CD4-positive, alpha-beta memory T cell (primary cell): Measurements from ENCODE around the gene GPR15LG. TPM values are rescaled to one million over a fixed set of nuclear protein-coding genes. Genes with fewer than 3 reads are reported as not detected.
"Not testable (repeated sequence)": the region's sequence is repeated elsewhere in the genome, so short reads cannot be mapped to it uniquely, and the experiment has no call there.

ENCODE experiments used
- CTCF ChIA-PET: fragments of 350-600 bp; sonication (Branson Sonifier 250); formaldehyde crosslinking; loops from one replicate; lab custom pipeline; 2021; ENCODE audit warnings: inconsistent platforms; ENCODE audit not compliant: partially characterized antibody; lab: Charles Lee
- POLR2A ChIA-PET: fragments of 350-600 bp; sonication (Branson Sonifier 250); formaldehyde crosslinking; loops from one replicate; lab custom pipeline; 2021; ENCODE audit not compliant: partially characterized antibody; lab: Charles Lee
- DNase-seq, 5 donors: peaks; one replicate each; pipeline versions ENCODE4 v3.0.0 to v3.0.0-alpha.2; 2020 to 2022; ENCODE audit warnings: mixed read lengths in 1 of 5
- H3K27ac ChIP-seq: one replicate; pipeline ENCODE4 v1.7.0; 2013; ENCODE audit warnings: low read depth, low read length
- H3K27me3 ChIP-seq: 2 replicates; pipeline ENCODE4 v1.7.0; 2013; ENCODE audit warnings: mild to moderate bottlenecking, low read length, moderate library complexity; ENCODE audit not compliant: insufficient read depth
- H3K36me3 ChIP-seq: 2 replicates; pipeline ENCODE4 v1.7.0; 2013; ENCODE audit warnings: mild to moderate bottlenecking, low read length, moderate library complexity; ENCODE audit not compliant: insufficient read depth
- H3K4me1 ChIP-seq: 2 replicates; pipeline ENCODE4 v1.7.0; 2013; ENCODE audit warnings: mild to moderate bottlenecking, low read length, moderate library complexity; ENCODE audit not compliant: insufficient read depth
- H3K4me3 ChIP-seq, 2 donors: one replicate each; pipeline ENCODE4 v1.7.0; 2013; ENCODE audit warnings: low read length in 2 of 2, mild to moderate bottlenecking in 1 of 2
- H3K9me3 ChIP-seq, 2 donors: one replicate each; pipeline ENCODE4 v1.7.0; 2013; ENCODE audit warnings: low read length in 2 of 2, control low read depth in 1 of 2; ENCODE audit not compliant: control insufficient read depth in 1 of 2
- H3K27ac Mint-ChIP-seq, 7 donors: one replicate each; pipeline ENCODE4 v1.8.0; 2020 to 2021; ENCODE audit warnings: mixed read lengths in 7 of 7, mild to moderate bottlenecking in 6 of 7, inconsistent platforms in 3 of 7, moderate library complexity in 3 of 7
- H3K27me3 Mint-ChIP-seq, 2 donors: one replicate each; pipeline ENCODE4 v1.8.0; 2020 to 2021; ENCODE audit warnings: mixed read lengths in 2 of 2
- H3K36me3 Mint-ChIP-seq, 2 donors: one replicate each; pipeline ENCODE4 v1.8.0; 2020 to 2021; ENCODE audit warnings: mixed read lengths in 2 of 2, inconsistent platforms in 1 of 2, mild to moderate bottlenecking in 1 of 2
- H3K4me1 Mint-ChIP-seq, 4 donors: one replicate each; pipeline ENCODE4 v1.8.0; 2020 to 2021; ENCODE audit warnings: mixed read lengths in 4 of 4, mild to moderate bottlenecking in 1 of 4
- H3K4me3 Mint-ChIP-seq, 8 donors: one replicate each; pipeline ENCODE4 v1.8.0; 2020 to 2021; ENCODE audit warnings: mixed read lengths in 8 of 8, mild to moderate bottlenecking in 7 of 8, moderate library complexity in 6 of 8, inconsistent platforms in 3 of 8
- H3K9me3 Mint-ChIP-seq, 8 donors: one replicate each; pipeline ENCODE4 v1.8.0; 2020 to 2021; ENCODE audit warnings: mixed read lengths in 8 of 8, mild to moderate bottlenecking in 5 of 8, inconsistent platforms in 3 of 8, moderate library complexity in 1 of 8
- intact Hi-C: fragments of 100-400 bp; cut with micrococcal nuclease; formaldehyde crosslinking; loops from one replicate; pipeline ENCODE4 v1.15.1; 2023
- polyA plus RNA-seq, 2 donors: library from polyadenylated mRNA; unstranded; fragments of 300-500 nt; fragmentation: Illumina TruSeq; gene quantifications; one replicate each; pipeline ENCODE4 v1.2.3, GENCODE V29; 2021
- total RNA-seq, 2 experiments: library from RNA; stranded (reverse); gene quantifications; one replicate each; pipeline ENCODE4 v1.2.3, GENCODE V29; 2021

GPR15LG gene
- total and polyA plus RNA-seq, 4 experiments from 2014 or later, result not detected

DNA sequence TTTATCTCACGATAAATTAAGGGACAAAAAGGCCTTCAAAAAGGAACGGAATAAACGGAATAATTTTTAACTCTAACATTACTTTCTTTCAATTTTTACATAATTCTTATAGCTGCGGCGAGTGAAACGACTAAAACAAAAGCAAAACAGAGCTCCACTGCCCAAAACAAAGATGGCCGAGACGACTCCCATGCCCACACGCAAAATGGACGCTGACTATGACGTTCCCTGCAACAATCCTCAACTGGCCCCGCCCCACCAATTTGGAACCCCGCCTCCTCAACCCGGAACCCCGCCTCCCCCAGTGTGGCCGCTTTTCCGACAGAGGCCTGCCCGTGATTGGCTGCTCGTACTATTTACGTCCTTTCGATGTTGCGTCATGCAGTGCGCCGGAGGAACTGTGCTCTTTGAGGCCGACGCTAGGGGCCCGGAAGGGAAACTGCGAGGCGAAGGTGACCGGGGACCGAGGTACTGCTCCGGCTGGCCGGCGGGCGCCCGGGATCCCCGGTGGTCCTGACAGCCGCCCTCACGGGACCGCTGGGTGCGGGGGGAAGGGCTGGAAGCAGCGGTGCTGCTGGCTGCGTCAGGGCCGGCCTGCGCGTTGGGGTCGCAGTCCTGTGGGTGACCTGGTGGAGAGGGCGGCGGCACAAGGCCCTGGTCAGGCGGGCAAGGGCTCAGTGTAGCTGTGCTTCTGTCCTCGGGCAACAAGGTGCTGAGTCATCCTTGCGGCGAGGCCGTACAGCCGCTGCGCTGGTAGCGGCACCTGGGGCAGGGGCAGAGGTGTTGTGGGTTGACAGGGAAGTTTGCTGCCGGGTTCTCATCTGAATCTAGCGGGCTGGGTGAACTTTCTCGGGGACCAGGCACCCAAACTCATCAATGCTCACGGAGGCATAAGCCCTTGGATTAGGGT lies 34.2 kb upstream of the GPR15LG start, which contains the start of gene GHITM:
Gene GHITM (plus strand): TSS at position 384 of the 910 bp plus-strand sequence. CDS start 1,992 bp downstream, outside the sequence.
- no peaks in the 10 kb centered on the region for H3K9me3 Mint-ChIP-seq
- intact Hi-C loops, result loop anchor here (1.0 to 10.0 kb wide), 3 partner anchors 53 to 405 kb away; partner anchors contain the start of gene CDHR1
- H3K4me3 Mint-ChIP-seq, result peak within 1 kb of the TSS; percentile 89 to 99 (median 96)
- Histone ChIP-seq H3K36me3 (peaks cover 20% of the 10 kb centered on the region), H3K27me3 (no peaks in the 10 kb centered on the region), H3K9me3 (no peaks in the 10 kb centered on the region), H3K27ac (peak within 1 kb of the TSS; percentile 97), H3K4me1 (peaks cover 25% of the 10 kb centered on the region), H3K4me3 (peak within 1 kb of the TSS; percentile 43 to 95)
- peak within 1 kb of the TSS; percentile 96 to 99 (median 98) for H3K27ac Mint-ChIP-seq
- POLR2A ChIA-PET, result interaction anchor here (1.0 to 3.3 kb wide), 7 partner anchors 10 to 190 kb away, joined by 3 to 16 read pairs (median 5); partner anchors contain the start of gene CCSER2
- CTCF ChIA-PET, result interaction anchor here (0.9 to 3.8 kb wide), 5 partner anchors 8 to 401 kb away, joined by 3 to 28 read pairs (median 3); no protein-coding TSS in a partner anchor
- peak; percentile 99 to 100 (median 100) for DNase-seq
- peaks cover 20 to 34% (median 24%) of the 10 kb centered on the region in 4 donors for H3K4me1 Mint-ChIP-seq
- H3K27me3 Mint-ChIP-seq, result no peaks in the 10 kb centered on the region
- H3K36me3 Mint-ChIP-seq, result peaks cover 23 to 41% of the 10 kb centered on the region in 2 donors

DNA sequence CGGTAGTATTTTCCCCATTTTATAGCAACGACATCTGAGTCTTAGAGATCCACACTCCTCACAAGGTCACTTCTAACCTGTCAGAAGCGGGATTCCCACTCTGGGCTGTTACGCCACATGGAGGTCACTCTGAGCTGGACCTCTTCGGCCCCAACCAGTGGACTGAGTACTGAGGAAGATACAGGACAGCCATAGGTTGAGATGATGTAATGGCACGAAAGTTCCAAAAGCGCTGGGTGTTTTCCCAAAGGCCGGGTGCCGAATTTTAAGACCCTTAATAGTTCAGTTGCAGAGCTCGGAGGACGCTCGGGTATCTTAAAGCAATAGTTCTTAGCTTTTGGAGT lies 33.6 kb upstream of the GPR15LG start:
- Histone ChIP-seq H3K4me1 (peaks cover 25% of the 10 kb centered on the region), H3K4me3 (peak overlapping the region; percentile 43 to 95), H3K27ac (peak overlapping the region; percentile 97), H3K27me3 (no peaks in the 10 kb centered on the region), H3K9me3 (no peaks in the 10 kb centered on the region), H3K36me3 (peaks cover 27% of the 10 kb centered on the region)
- peak overlapping the region; percentile 89 to 99 (median 96) for H3K4me3 Mint-ChIP-seq
- peaks cover 28 to 46% of the 10 kb centered on the region in 2 donors for H3K36me3 Mint-ChIP-seq
- H3K27me3 Mint-ChIP-seq, result no peaks in the 10 kb centered on the region
- H3K9me3 Mint-ChIP-seq, result no peaks in the 10 kb centered on the region
- H3K27ac Mint-ChIP-seq, result peak overlapping the region; percentile 96 to 99 (median 98)
- intact Hi-C loops, result loop anchor here (10.0 kb wide), 1 partner anchor 405 kb away; no protein-coding TSS in a partner anchor
- POLR2A ChIA-PET, result interaction anchor here (2.0 to 3.3 kb wide), 3 partner anchors 9 to 189 kb away, joined by 11 to 16 read pairs (median 14); partner anchors contain the start of gene CCSER2
- CTCF ChIA-PET, result interaction anchor here (1.2 to 3.8 kb wide), 2 partner anchors 9 to 66 kb away, joined by 3 to 28 read pairs; no protein-coding TSS in a partner anchor
- H3K4me1 Mint-ChIP-seq, result peaks cover 20 to 34% (median 24%) of the 10 kb centered on the region in 4 donors
- DNase-seq, result peak in 1 of 5 donors; percentile 50

DNA sequence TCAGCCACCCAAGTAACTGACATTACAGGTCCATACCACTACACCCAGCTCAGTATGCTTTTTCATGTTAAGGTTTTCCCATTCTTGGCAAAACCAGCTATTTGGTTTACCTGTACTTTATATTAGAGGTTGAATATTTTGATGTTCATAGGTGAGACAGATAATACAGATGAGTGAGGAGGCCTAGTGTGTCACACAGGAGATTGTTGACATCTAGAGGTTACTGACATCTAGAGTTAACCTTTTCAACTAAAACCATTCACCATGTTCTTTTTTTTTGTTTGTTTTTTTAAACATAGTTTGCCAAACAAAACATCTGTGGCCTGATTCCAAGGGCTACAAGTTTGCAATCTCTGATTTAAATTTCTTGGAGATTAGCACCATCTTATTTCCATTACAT lies 26.3 kb upstream of the GPR15LG start:
- Mint-ChIP-seq H3K27me3 (no peaks in the 10 kb centered on the region), H3K4me3 (no peak overlapping the region), H3K9me3 (no peaks in the 10 kb centered on the region), H3K27ac (peak overlapping the region in 2 of 7 donors; percentile 50 to 65), H3K36me3 (peaks cover 67 to 77% of the 10 kb centered on the region in 2 donors), H3K4me1 (peaks cover 0 to 9% (median 2%) of the 10 kb centered on the region in 4 donors)
- H3K27me3 ChIP-seq, result no peaks in the 10 kb centered on the region
- no peak overlapping the region for H3K4me3 ChIP-seq
- no peaks in the 10 kb centered on the region for H3K9me3 ChIP-seq
- H3K36me3 ChIP-seq, result peaks cover 81% of the 10 kb centered on the region
- H3K27ac ChIP-seq, result no peak overlapping the region
- CTCF ChIA-PET, result interaction anchor here (0.8 to 5.9 kb wide), 16 partner anchors 8 to 389 kb away, joined by 3 to 75 read pairs (median 6); partner anchors contain the start of gene GHITM
- no peak for DNase-seq
- POLR2A ChIA-PET, result interaction anchor here (1.1 to 3.1 kb wide), 2 partner anchors 8 to 44 kb away, joined by 3 to 16 read pairs; partner anchors contain the start of gene GHITM
- H3K4me1 ChIP-seq, result no peaks in the 10 kb centered on the region
- intact Hi-C loops, result loop anchor here (10.0 kb wide), 1 partner anchor 397 kb away; no protein-coding TSS in a partner anchor

DNA sequence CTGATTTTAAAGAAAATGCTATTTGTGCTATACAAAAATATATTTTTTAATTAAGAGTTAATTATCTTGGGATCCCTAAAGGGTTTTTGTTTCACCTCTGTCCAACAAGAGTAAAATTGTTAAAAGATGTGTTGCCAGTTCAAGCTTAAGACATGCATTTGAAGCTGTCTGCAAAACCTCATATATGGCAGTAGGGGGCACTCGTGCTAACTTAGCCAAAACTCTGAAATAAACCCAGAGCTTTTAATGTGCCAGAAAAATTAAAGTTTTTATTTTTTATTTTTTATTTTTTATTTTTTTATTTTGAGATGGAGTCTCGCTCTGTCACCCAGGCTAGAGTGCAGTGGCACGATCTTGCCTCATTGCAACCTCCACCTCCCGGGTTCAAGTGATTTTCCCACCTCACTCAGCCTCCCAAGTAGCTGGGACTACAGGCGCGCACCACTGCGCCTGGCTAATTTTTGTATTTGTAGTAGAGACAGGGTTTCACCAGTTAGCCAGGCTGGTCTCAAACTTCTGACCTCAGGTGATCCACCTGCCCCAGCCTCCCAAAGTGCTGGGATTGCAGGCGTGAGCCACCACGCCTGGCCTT lies 25.5 kb upstream of the GPR15LG start:
- peaks cover 81% of the 10 kb centered on the region for H3K36me3 ChIP-seq
- H3K9me3 ChIP-seq, H3K9me3 Mint-ChIP-seq, H3K27me3 ChIP-seq, H3K4me3 ChIP-seq, H3K4me1 ChIP-seq, H3K4me3 Mint-ChIP-seq, H3K27me3 Mint-ChIP-seq, H3K27ac ChIP-seq: not testable (repeated sequence)
- POLR2A ChIA-PET, result interaction anchor here (1.1 to 3.1 kb wide), 2 partner anchors 9 to 43 kb away, joined by 3 to 16 read pairs; partner anchors contain the start of gene GHITM
- CTCF ChIA-PET, result interaction anchor here (1.0 to 5.9 kb wide), 17 partner anchors 9 to 389 kb away, joined by 3 to 75 read pairs (median 6); partner anchors contain the start of gene GHITM
- intact Hi-C loops, result loop anchor here (1.0 to 10.0 kb wide), 3 partner anchors 57 to 397 kb away; no protein-coding TSS in a partner anchor
- Mint-ChIP-seq H3K36me3 (peaks cover 69 to 78% of the 10 kb centered on the region in 2 donors), H3K4me1 (peaks cover 0 to 10% (median 1%) of the 10 kb centered on the region in 4 donors), H3K27ac (peak overlapping the region in 2 of 7 donors; percentile 27 to 57)
- peak in 4 of 5 donors; percentile 29 to 43 (median 40) for DNase-seq

DNA sequence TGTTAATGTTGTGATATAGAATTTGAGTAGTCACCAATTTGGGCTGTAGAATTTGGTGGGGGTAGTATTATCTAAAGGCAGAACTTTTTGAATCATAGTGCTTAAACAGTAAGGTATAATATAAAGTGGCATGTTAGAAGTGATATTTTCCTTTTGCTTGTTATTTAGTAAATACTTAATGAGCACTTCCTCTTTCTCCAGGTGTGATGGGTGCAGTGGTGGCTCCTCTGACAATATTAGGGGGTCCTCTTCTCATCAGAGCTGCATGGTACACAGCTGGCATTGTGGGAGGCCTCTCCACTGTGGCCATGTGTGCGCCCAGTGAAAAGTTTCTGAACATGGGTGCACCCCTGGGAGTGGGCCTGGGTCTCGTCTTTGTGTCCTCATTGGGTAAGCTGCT lies 23.7 kb upstream of the GPR15LG start:
- intact Hi-C loops, result loop anchor here (2.0 to 10.0 kb wide), 2 partner anchors 65 to 395 kb away; no protein-coding TSS in a partner anchor
- no peaks in the 10 kb centered on the region for H3K27me3 ChIP-seq
- Mint-ChIP-seq H3K4me1 (peaks cover 0 to 6% (median under 1%) of the 10 kb centered on the region in 4 donors), H3K9me3 (no peaks in the 10 kb centered on the region), H3K4me3 (no peak overlapping the region), H3K27me3 (no peaks in the 10 kb centered on the region), H3K36me3 (peaks cover 62 to 81% of the 10 kb centered on the region in 2 donors), H3K27ac (peak overlapping the region in 2 of 7 donors; percentile 66 to 83)
- DNase-seq, result no peak
- no peak overlapping the region for H3K27ac ChIP-seq
- H3K9me3 ChIP-seq, result no peaks in the 10 kb centered on the region
- CTCF ChIA-PET, result interaction anchor here (1.7 to 5.9 kb wide), 6 partner anchors 11 to 387 kb away, joined by 8 to 75 read pairs (median 11); partner anchors contain the start of gene GHITM
- H3K36me3 ChIP-seq, result peaks cover 74% of the 10 kb centered on the region
- no peak overlapping the region for H3K4me3 ChIP-seq
- H3K4me1 ChIP-seq, result no peaks in the 10 kb centered on the region
- POLR2A ChIA-PET, result interaction anchor here (1.0 to 3.1 kb wide), 2 partner anchors 11 to 28 kb away, joined by 3 to 16 read pairs; partner anchors contain the start of gene GHITM

DNA sequence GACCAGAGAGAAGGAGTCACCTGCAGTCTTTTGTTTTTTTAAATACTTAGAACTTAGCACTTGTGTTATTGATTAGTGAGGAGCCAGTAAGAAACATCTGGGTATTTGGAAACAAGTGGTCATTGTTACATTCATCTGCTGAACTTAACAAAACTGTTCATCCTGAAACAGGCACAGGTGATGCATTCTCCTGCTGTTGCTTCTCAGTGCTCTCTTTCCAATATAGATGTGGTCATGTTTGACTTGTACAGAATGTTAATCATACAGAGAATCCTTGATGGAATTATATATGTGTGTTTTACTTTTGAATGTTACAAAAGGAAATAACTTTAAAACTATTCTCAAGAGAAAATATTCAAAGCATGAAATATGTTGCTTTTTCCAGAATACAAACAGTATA lies 20.8 kb upstream of the GPR15LG start:
- no peak for DNase-seq
- H3K9me3 Mint-ChIP-seq, result no peaks in the 10 kb centered on the region
- peaks cover 44 to 64% of the 10 kb centered on the region in 2 donors for H3K36me3 Mint-ChIP-seq
- ChIA-PET POLR2A (interaction anchor here (1.0 kb wide), 1 partner anchor 14 kb away, joined by 3 read pairs; the partner anchor contains the start of gene GHITM), CTCF (no interaction called here)
- H3K4me1 ChIP-seq, result no peaks in the 10 kb centered on the region
- no peak overlapping the region for H3K4me3 Mint-ChIP-seq
- H3K36me3 ChIP-seq, result peaks cover 56% of the 10 kb centered on the region
- H3K4me1 Mint-ChIP-seq, result peaks cover 2 to 12% (median 8%) of the 10 kb centered on the region in 4 donors
- peak overlapping the region in 1 of 7 donors; percentile 43 for H3K27ac Mint-ChIP-seq
- H3K9me3 ChIP-seq, result no peaks in the 10 kb centered on the region
- intact Hi-C loops, result no loop called here
- H3K27me3 Mint-ChIP-seq, result no peaks in the 10 kb centered on the region
- H3K4me3 ChIP-seq, result no peak overlapping the region
- no peak overlapping the region for H3K27ac ChIP-seq
- H3K27me3 ChIP-seq, result no peaks in the 10 kb centered on the region
